Kidney epithelial cell (primary cell): ENCODE measurements around the gene RSPO3. TPM values are rescaled to one million over a fixed set of nuclear protein-coding genes. Genes with fewer than 3 reads are reported as not detected.

Experiments
- DNase-seq: peaks from one replicate; pipeline ENCODE4 v3.0.0-alpha.2; 2010; ENCODE audit warnings: low read depth
- H3K27me3 ChIP-seq: 2 replicates; pipeline ENCODE4 v1.6.0; 2011; ENCODE audit warnings: low read length; ENCODE audit not compliant: control insufficient read depth, insufficient read depth
- H3K36me3 ChIP-seq: 2 replicates; pipeline ENCODE4 v1.5.1; 2011; ENCODE audit warnings: low read length; ENCODE audit not compliant: control insufficient read depth, insufficient read depth
- H3K4me3 ChIP-seq: 2 replicates; pipeline ENCODE4 v1.5.1; 2011; ENCODE audit warnings: low read depth, mild to moderate bottlenecking, control low read depth, low read length
- CTCF ChIP-seq: IDR thresholded peaks from 2 replicates; pipeline ENCODE4 v1.5.1; 2011; ENCODE audit warnings: mild to moderate bottlenecking, moderate library complexity, low read length, control low read depth, inconsistent platforms; ENCODE audit not compliant: insufficient read depth, poor library complexity, severe bottlenecking
- total RNA-seq: library from RNA; depleted of rRNA; stranded (reverse); fragments of >200 nt; gene quantifications from 2 replicates; pipeline ENCODE4 v1.2.3, GENCODE V29; 2015

The RSPO3 gene
- total RNA-seq, 1 donor from 2014 or later = 0.88 TPM

GRCh38 chr6:127177923-127178231 is 59.4 kb downstream of the RSPO3 start:
- Histone ChIP-seq H3K4me3 (no peak overlapping the region), H3K36me3 (no peaks in the 10 kb centered on the region), H3K27me3 (no peaks in the 10 kb centered on the region)
- no peak for DNase-seq
- TF ChIP-seq CTCF = no peak

GRCh38 chr6:127178746-127179145 is 60.3 kb downstream of the RSPO3 start:
- TF ChIP-seq CTCF = no peak
- Histone ChIP-seq H3K4me3 (no peak overlapping the region), H3K27me3 (no peaks in the 10 kb centered on the region), H3K36me3 (no peaks in the 10 kb centered on the region)
- no peak for DNase-seq

GRCh38 chr6:127180426-127180825 is 62.0 kb downstream of the RSPO3 start:
- Histone ChIP-seq H3K36me3 (no peaks in the 10 kb centered on the region), H3K27me3 (no peaks in the 10 kb centered on the region), H3K4me3 (no peak overlapping the region)
- no peak for DNase-seq
- no peak for TF ChIP-seq CTCF

GRCh38 chr6:127182501-127182900 is 64.0 kb downstream of the RSPO3 start:
- no peak for TF ChIP-seq CTCF
- no peaks in the 10 kb centered on the region for H3K27me3 ChIP-seq
- H3K4me3 ChIP-seq = no peak overlapping the region
- no peak for DNase-seq
- no peaks in the 10 kb centered on the region for H3K36me3 ChIP-seq

GRCh38 chr6:127185437-127185995 is 67.0 kb downstream of the RSPO3 start:
- no peak for TF ChIP-seq CTCF
- no peaks in the 10 kb centered on the region for H3K27me3 ChIP-seq
- no peak overlapping the region for H3K4me3 ChIP-seq
- DNase-seq = no peak
- H3K36me3 ChIP-seq = no peaks in the 10 kb centered on the region

GRCh38 chr6:127186889-127187288 is 68.4 kb downstream of the RSPO3 start:
- Histone ChIP-seq H3K27me3 (no peaks in the 10 kb centered on the region), H3K4me3 (no peak overlapping the region), H3K36me3 (no peaks in the 10 kb centered on the region)
- peak; percentile 54 for TF ChIP-seq CTCF
- no peak for DNase-seq
